K562 (cell line): Measurements from ENCODE around the gene SAXO2.
"Not testable (repeated sequence)": the region's sequence is repeated elsewhere in the genome, so short reads cannot be mapped to it uniquely, and the experiment has no call there.

Experiments
- BRCA1 ChIP-seq, 2 experiments: fragments of 450-650 bp in 1 of 2; sonication (generic) in 1 of 2; formaldehyde crosslinking in 1 of 2; IDR thresholded peaks; 2 replicates each; pipeline versions ENCODE4 v1.5.0 to v1.6.1; 2017 to 2020; ENCODE audit warnings: mild to moderate bottlenecking in 1 of 2, missing genetic modification reagents in 1 of 2
- CHD4 ChIP-seq: fragments of 200-600 bp; sonication (generic); IDR thresholded peaks from 3 replicates; pipeline ENCODE4 v1.6.1; 2012; ENCODE audit warnings: low read depth, mild to moderate bottlenecking, mixed read lengths, low read length, inconsistent platforms; ENCODE audit not compliant: insufficient read depth, insufficient replicate concordance, poor library complexity, severe bottlenecking
- CTCF ChIP-seq, 3 experiments: IDR thresholded peaks in 2 of 3; conservative IDR thresholded peaks in 1 of 3; 2 replicates each; pipeline ENCODE4 v1.5.1; 2011 to 2012; ENCODE audit warnings: low read length in 3 of 3, mild to moderate bottlenecking in 3 of 3, control low read depth in 2 of 3, improper control_type of control experiment in 1 of 3, inconsistent platforms in 1 of 3, low read depth in 1 of 3, mixed read lengths in 1 of 3, moderate library complexity in 1 of 3; ENCODE audit not compliant: insufficient read depth in 2 of 3
- FOXP1 ChIP-seq: sonication (generic); formaldehyde crosslinking; IDR thresholded peaks from 2 replicates; pipeline ENCODE4 v1.8.0; 2022; ENCODE audit warnings: mild to moderate bottlenecking, missing genetic modification reagents
- GTF2F1 ChIP-seq: IDR thresholded peaks from 2 replicates; pipeline ENCODE4 v1.6.1; 2011; ENCODE audit warnings: low read depth, low read length, improper control_type of control experiment
- HDAC2 ChIP-seq: fragments of 450-650 bp; IDR thresholded peaks from 2 replicates; pipeline ENCODE4 v1.6.1; 2016; ENCODE audit warnings: mild to moderate bottlenecking
- KLF1 ChIP-seq: fragments of 450-650 bp; IDR thresholded peaks from 2 replicates; pipeline ENCODE4 v1.6.1; 2016; ENCODE audit warnings: missing genetic modification characterization, missing compliant biosample characterization
- MXI1 ChIP-seq: IDR thresholded peaks from 2 replicates; pipeline ENCODE4 v1.6.1; 2011; ENCODE audit warnings: low read depth, mild to moderate bottlenecking, improper control_type of control experiment, low read length
- NFIC ChIP-seq: fragments of 450-650 bp; IDR thresholded peaks from 2 replicates; pipeline ENCODE4 v1.6.1; 2017; ENCODE audit warnings: mild to moderate bottlenecking, inconsistent platforms
- POLR2AphosphoS2 ChIP-seq: IDR thresholded peaks from 2 replicates; pipeline ENCODE4 v1.6.1; 2012; ENCODE audit warnings: low read length, improper control_type of control experiment
- RAD21 ChIP-seq, 2 experiments: fragments of 250-450 bp in 1 of 2; fragments of 450-650 bp in 1 of 2; sonication (Bioruptor Pico) in 1 of 2; formaldehyde crosslinking in 1 of 2; IDR thresholded peaks in 1 of 2; conservative IDR thresholded peaks in 1 of 2; 2 replicates each; pipeline versions ENCODE4 v1.4.0 to v1.8.0; 2020 to 2022; ENCODE audit warnings: mild to moderate bottlenecking in 2 of 2, moderate library complexity in 1 of 2
- ZC3H4 ChIP-seq: sonication (generic); formaldehyde crosslinking; IDR thresholded peaks from 2 replicates; pipeline ENCODE4 v1.9.0; 2021; ENCODE audit warnings: missing genetic modification reagents, borderline replicate concordance
- ZNF134 ChIP-seq: fragments of 250-450 bp; sonication (Bioruptor Pico); conservative IDR thresholded peaks from 2 replicates; pipeline ENCODE4 v1.4.0; 2020
- ZNF512 ChIP-seq: IDR thresholded peaks from 2 replicates; pipeline ENCODE4 v1.6.1; 2016; ENCODE audit warnings: missing genetic modification characterization, missing compliant biosample characterization

- TF ChIP-seq CHD4; HDAC2; BRCA1 (IDR thresholded peaks at IDR 0.05); BRCA1 (CRISPR knock-in tag; IDR thresholded peaks at IDR 0.05); KLF1 (tag); NFIC; GTF2F1; FOXP1; MXI1; ZNF512; ZNF134; ZC3H4 (CRISPR knock-in tag); POLR2AphosphoS2: not testable (repeated sequence)
- peak in 1 of 3 experiments; percentile 38; a peak in 2 of 6 replicates for TF ChIP-seq CTCF (IDR thresholded peaks at IDR 0.05 in 2 of 3, conservative IDR thresholded peaks at IDR 0.05 in 1 of 3; ENCODE audit: insufficient read depth in 2 of 3, low read depth in 1 of 3, low read length in 3 of 3)
- peak; percentile 38 to 40 for TF ChIP-seq RAD21 (CRISPR knock-in tag; conservative IDR thresholded peaks at IDR 0.05 in 1 of 2, IDR thresholded peaks at IDR 0.05 in 1 of 2)
Observed at GRCh38 chr15:82281276-82281675, 18.7 kb downstream of the SAXO2 start.
